ENCODE results near the gene HSPG2. TPM values are rescaled to one million over a fixed set of nuclear protein-coding genes. Genes with fewer than 3 reads are reported as not detected.
"Not testable (repeated sequence)": the region's sequence is repeated elsewhere in the genome, so short reads cannot be mapped to it uniquely, and the experiment has no call there.

Gene HSPG2
- total RNA-seq, 6 experiments from 2014 or later: 275 to 430 (median 297) TPM

- TF ChIP-seq CTCF (IDR thresholded peaks at IDR 0.05): no peak
- peaks cover under 1% of the 10 kb centered on the region; the same call in 1 of the 2 replicates for H3K4me1 Mint-ChIP-seq (ENCODE audit: low read depth)
- H3K27me3 Mint-ChIP-seq (ENCODE audit: insufficient read depth): peaks cover 13% of the 10 kb centered on the region
- H3K27ac Mint-ChIP-seq: no peak overlapping the region
- H3K9me3 Mint-ChIP-seq: no peaks in the 10 kb centered on the region
- no peak for DNase-seq
- H3K4me3 Mint-ChIP-seq: no peak overlapping the region
- no peaks in the 10 kb centered on the region for H3K36me3 Mint-ChIP-seq (ENCODE audit: low read depth)
Measured at GRCh38 chr1:21951226-21951870, 14.2 kb upstream of the HSPG2 start.

GRCh38 chr1:21950734-21951133 lies 13.6 kb upstream of the HSPG2 start:
- Mint-ChIP-seq H3K4me3 (no peak overlapping the region), H3K27ac (no peak overlapping the region), H3K27me3 (ENCODE audit: insufficient read depth) (peaks cover 13% of the 10 kb centered on the region), H3K4me1 (ENCODE audit: low read depth) (no peaks in the 10 kb centered on the region), H3K36me3 (ENCODE audit: low read depth) (no peaks in the 10 kb centered on the region), H3K9me3 (no peaks in the 10 kb centered on the region)
- TF ChIP-seq CTCF (IDR thresholded peaks at IDR 0.05): no peak
- no peak for DNase-seq

DNA sequence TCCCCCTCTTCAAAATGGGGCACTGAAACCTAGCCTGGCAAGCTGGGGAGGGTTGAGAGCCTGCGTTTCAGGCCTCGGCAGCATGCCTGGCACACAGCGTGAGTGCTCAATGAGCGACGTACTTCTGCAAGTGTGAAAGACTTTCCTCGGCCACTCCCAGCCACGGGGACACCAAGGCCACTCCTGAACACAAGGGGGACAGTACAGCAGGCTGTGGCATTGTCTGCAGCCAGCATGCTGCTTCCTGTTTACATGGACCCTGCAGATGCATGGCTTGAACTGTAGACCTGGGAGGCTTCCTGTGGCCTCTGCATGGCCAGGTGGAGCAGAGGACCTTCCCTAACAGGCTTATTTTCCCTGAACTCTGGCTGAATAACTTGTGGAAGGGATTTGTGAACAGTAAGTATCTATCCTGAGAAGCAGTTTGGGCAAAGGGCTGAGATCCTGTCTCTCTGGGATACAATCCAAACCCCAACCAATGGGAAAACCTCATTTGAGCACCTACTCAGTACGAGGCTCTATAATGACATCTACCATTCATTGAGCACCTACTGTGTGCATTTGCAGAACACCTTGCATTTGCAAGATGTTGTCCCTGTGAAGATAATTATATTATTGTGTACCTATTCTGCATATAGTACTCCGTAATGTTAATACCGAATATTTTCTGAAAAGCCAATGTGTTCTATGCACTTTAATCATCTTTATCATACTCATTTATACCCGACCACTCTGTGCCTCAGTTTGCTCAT lies 9.9 kb upstream of the HSPG2 start:
- no peaks in the 10 kb centered on the region for H3K9me3 Mint-ChIP-seq
- TF ChIP-seq CTCF (IDR thresholded peaks at IDR 0.05): no peak
- DNase-seq: no peak
- H3K27ac Mint-ChIP-seq: no peak overlapping the region
- peaks cover 5% of the 10 kb centered on the region; the same call in 1 of the 2 replicates for H3K4me1 Mint-ChIP-seq (ENCODE audit: low read depth)
- H3K4me3 Mint-ChIP-seq: no peak overlapping the region
- no peaks in the 10 kb centered on the region for H3K36me3 Mint-ChIP-seq (ENCODE audit: low read depth)
- H3K27me3 Mint-ChIP-seq (ENCODE audit: insufficient read depth): peaks cover 9% of the 10 kb centered on the region

GRCh38 chr1:21944733-21945073 lies 7.6 kb upstream of the HSPG2 start:
- Mint-ChIP-seq H3K4me3 (no peak overlapping the region), H3K4me1 (ENCODE audit: low read depth) (peaks cover 21% of the 10 kb centered on the region), H3K27ac (no peak overlapping the region), H3K27me3 (ENCODE audit: insufficient read depth) (peaks cover 4% of the 10 kb centered on the region; the same call in 1 of the 2 replicates), H3K9me3 (no peaks in the 10 kb centered on the region), H3K36me3 (ENCODE audit: low read depth) (no peaks in the 10 kb centered on the region)
- no peak for TF ChIP-seq CTCF (IDR thresholded peaks at IDR 0.05)
- DNase-seq: no peak

DNA sequence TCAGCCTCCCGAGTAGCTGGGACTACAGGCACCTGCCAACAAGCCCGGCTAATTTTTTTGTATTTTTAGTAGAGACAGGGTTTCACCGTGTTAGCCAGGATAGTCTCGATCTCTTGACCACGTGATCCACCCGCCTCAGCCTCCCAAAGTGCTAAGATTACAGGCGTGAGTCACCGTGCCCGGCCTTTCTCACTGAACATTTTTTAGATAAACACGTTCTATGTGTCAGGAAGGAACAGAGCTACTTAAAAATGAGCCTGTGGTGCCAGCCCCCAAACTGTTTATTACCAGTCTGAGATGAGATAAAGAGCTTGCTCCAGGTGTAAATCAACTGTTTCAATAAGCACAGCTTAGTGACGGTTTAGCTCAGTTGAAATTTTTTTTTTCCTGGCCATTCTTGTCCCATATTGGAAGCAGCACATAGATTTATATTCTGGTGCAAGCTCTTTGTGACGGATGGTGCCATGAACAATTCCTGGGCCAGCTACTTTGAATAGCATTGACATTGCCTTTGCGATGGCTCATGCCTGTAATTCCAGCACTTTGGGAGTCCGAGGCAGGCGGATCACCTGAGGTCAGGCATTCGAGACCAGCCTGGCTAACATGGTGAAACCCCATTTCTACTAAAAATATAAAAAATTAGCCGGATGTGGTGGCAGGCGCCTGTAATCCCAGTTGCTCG lies 6.0 kb upstream of the HSPG2 start:
- H3K4me1 Mint-ChIP-seq (ENCODE audit: low read depth): peaks cover 37% of the 10 kb centered on the region
- not testable (repeated sequence) for H3K27ac Mint-ChIP-seq; DNase-seq; H3K27me3 Mint-ChIP-seq (ENCODE audit: insufficient read depth); H3K9me3 Mint-ChIP-seq; H3K4me3 Mint-ChIP-seq; H3K36me3 Mint-ChIP-seq (ENCODE audit: low read depth)

DNA sequence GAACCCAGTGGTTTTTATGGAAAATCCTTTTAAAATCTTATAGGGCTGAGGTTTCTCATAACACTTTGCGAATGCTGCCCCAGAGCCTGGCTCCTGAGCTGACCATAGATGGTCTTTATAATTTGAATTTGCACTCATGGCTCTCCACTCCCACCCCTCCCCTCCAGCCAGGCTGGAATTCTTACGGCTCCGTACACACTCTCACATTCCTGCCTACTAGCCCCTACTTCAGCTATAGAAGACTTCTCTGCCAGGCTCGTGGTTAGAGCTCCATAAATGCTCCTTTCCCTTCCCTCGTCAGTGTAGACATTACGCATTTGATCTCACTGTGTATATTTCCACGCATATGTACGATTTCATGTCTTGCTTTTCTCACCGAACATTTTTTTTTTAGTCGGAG lies 5.4 kb upstream of the HSPG2 start:
- Mint-ChIP-seq H3K4me1 (ENCODE audit: low read depth) (peaks cover 43% of the 10 kb centered on the region), H3K27me3 (ENCODE audit: insufficient read depth) (peaks cover 2% of the 10 kb centered on the region), H3K36me3 (ENCODE audit: low read depth) (no peaks in the 10 kb centered on the region), H3K27ac (no peak overlapping the region), H3K4me3 (no peak overlapping the region), H3K9me3 (no peaks in the 10 kb centered on the region)
- DNase-seq: no peak
- no peak for TF ChIP-seq CTCF (IDR thresholded peaks at IDR 0.05)

All from HFFc6 (cell line).